ENCODE data around the gene DNAJC22. TPM values are rescaled to one million over a fixed set of nuclear protein-coding genes. Genes with fewer than 3 reads are reported as not detected.

The DNAJC22 gene
- total RNA-seq, 1 donor from 2014 or later, result 1.8 TPM

DNA sequence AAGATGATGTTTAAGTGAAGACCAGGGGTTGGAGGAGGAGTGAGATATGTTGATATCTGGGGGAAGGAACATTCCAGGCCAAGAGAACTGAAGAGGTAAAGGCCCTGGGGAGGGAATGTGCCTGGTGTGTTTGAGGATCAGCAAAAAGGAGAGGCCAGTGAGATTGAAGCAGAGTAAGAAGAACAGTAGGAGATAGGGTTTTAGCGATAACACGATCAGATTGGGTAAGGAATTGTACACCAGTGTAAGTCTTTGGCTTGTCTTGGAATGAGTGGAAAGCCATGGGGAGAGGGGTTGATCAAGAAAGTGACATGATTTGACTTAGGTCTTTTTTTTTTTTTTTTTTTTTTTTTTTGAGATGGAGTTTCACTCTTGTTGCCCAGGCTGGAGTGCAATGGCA is 18.8 kb upstream of the DNAJC22 start:
- Mint-ChIP-seq H3K4me1 (ENCODE audit: unreplicated experiment) (peaks cover 7% of the 10 kb centered on the region), H3K4me3 (ENCODE audit: unreplicated experiment) (no peak overlapping the region), H3K27me3 (ENCODE audit: unreplicated experiment) (peaks cover 16% of the 10 kb centered on the region), H3K9me3 (ENCODE audit: unreplicated experiment) (no peaks in the 10 kb centered on the region), H3K36me3 (ENCODE audit: low read depth, unreplicated experiment) (peaks cover 4% of the 10 kb centered on the region), H3K27ac (ENCODE audit: unreplicated experiment) (no peak overlapping the region)
- DNase-seq (ENCODE audit: low spot score), result no peak
- no peak for TF ChIP-seq CTCF (IDR thresholded peaks at IDR 0.05; ENCODE audit: unreplicated experiment)

DNA sequence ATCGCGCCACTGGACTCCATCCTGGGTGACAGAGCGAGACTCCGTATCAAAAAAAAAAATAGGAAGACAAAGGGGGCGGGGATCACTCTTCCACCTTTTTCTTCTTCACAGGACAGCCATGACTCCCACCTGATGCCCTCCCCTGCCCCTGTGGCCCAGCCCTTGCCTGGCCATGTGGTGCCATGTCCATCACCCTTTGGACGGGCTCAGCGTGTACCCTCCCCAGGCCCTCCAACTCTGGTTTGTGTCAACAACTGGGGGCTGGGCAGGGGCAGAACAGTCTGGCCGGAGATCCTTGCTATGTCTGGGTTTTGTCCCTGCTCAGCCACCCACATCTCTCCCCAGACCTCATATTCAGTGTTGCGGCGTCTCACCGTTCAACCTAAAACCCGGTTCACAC is 17.9 kb upstream of the DNAJC22 start:
- no peaks in the 10 kb centered on the region for H3K4me1 Mint-ChIP-seq (ENCODE audit: unreplicated experiment)
- no peak overlapping the region for H3K27ac Mint-ChIP-seq (ENCODE audit: unreplicated experiment)
- no peak for TF ChIP-seq CTCF (IDR thresholded peaks at IDR 0.05; ENCODE audit: unreplicated experiment)
- peaks cover 4% of the 10 kb centered on the region for H3K36me3 Mint-ChIP-seq (ENCODE audit: low read depth, unreplicated experiment)
- H3K4me3 Mint-ChIP-seq (ENCODE audit: unreplicated experiment), result no peak overlapping the region
- H3K9me3 Mint-ChIP-seq (ENCODE audit: unreplicated experiment), result no peaks in the 10 kb centered on the region
- H3K27me3 Mint-ChIP-seq (ENCODE audit: unreplicated experiment), result peaks cover 18% of the 10 kb centered on the region
- DNase-seq (ENCODE audit: low spot score), result no peak

GRCh38 chr12:49330032-49330619 is 16.6 kb upstream of the DNAJC22 start:
- Mint-ChIP-seq H3K27me3 (ENCODE audit: unreplicated experiment) (peaks cover 27% of the 10 kb centered on the region), H3K9me3 (ENCODE audit: unreplicated experiment) (no peaks in the 10 kb centered on the region), H3K4me1 (ENCODE audit: unreplicated experiment) (no peaks in the 10 kb centered on the region), H3K36me3 (ENCODE audit: low read depth, unreplicated experiment) (peaks cover 7% of the 10 kb centered on the region), H3K4me3 (ENCODE audit: unreplicated experiment) (no peak overlapping the region), H3K27ac (ENCODE audit: unreplicated experiment) (no peak overlapping the region)
- no peak for TF ChIP-seq CTCF (IDR thresholded peaks at IDR 0.05; ENCODE audit: unreplicated experiment)
- DNase-seq (ENCODE audit: low spot score), result no peak

DNA sequence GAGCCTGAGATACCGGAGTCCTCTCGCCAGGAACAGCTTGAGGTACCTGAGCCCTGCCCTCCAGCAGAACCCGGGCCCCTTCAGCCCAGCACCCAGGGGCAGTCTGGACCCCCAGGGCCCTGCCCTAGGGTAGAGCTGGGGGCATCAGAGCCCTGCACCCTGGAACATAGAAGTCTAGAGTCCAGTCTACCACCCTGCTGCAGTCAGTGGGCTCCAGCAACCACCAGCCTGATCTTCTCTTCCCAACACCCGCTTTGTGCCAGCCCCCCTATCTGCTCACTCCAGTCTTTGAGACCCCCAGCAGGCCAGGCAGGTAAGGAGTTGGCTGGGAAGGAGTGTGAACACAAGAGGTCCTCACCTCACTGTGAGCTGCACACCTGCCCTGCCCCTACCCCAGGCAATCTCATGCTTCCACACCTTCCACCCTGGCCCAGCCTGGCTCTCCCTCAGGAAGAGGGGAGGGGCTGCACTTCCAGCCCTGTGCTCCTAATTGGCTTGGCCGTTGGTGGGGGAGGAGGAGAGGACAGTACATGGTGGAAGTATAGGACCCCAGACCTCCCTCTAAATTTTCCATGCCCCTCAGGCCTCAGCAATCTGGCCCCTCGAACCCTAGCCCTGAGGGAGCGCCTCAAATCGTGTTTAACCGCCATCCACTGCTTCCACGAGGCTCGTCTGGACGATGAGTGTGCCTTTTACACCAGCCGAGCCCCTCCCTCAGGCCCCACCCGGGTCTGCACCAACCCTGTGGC is 15.9 kb upstream of the DNAJC22 start:
- Mint-ChIP-seq H3K4me1 (ENCODE audit: unreplicated experiment) (no peaks in the 10 kb centered on the region), H3K27ac (ENCODE audit: unreplicated experiment) (no peak overlapping the region), H3K9me3 (ENCODE audit: unreplicated experiment) (no peaks in the 10 kb centered on the region), H3K27me3 (ENCODE audit: unreplicated experiment) (peaks cover 34% of the 10 kb centered on the region), H3K36me3 (ENCODE audit: low read depth, unreplicated experiment) (peaks cover 12% of the 10 kb centered on the region), H3K4me3 (ENCODE audit: unreplicated experiment) (no peak overlapping the region)
- DNase-seq (ENCODE audit: low spot score), result no peak
- no peak for TF ChIP-seq CTCF (IDR thresholded peaks at IDR 0.05; ENCODE audit: unreplicated experiment)
